Fibroblast of lung (primary cell): Measurements from ENCODE around the gene STAC. TPM values are rescaled to one million over a fixed set of nuclear protein-coding genes. Genes with fewer than 3 reads are reported as not detected.

Source experiments
- DNase-seq, 2 donors: peaks; one replicate each; pipeline versions ENCODE4 v3.0.0 to v3.0.0-alpha.2; 2010; ENCODE audit warnings: low read depth in 2 of 2
- H2AFZ ChIP-seq: 2 replicates; pipeline ENCODE4 v1.5.1; 2012; ENCODE audit warnings: low read length, control low read depth, inconsistent platforms
- H3K27ac ChIP-seq: 2 replicates; pipeline ENCODE4 v1.5.1; 2011; ENCODE audit warnings: low read length, control low read depth; ENCODE audit not compliant: insufficient read depth
- H3K27me3 ChIP-seq: 2 replicates; pipeline ENCODE4 v1.5.1; 2011; ENCODE audit warnings: mild to moderate bottlenecking, low read length; ENCODE audit not compliant: control insufficient read depth, insufficient read depth
- H3K36me3 ChIP-seq: 2 replicates; pipeline ENCODE4 v1.5.1; 2011; ENCODE audit warnings: low read length; ENCODE audit not compliant: control insufficient read depth, insufficient read depth
- H3K4me1 ChIP-seq: 2 replicates; pipeline ENCODE4 v1.5.1; 2011; ENCODE audit warnings: low read length; ENCODE audit not compliant: control insufficient read depth, insufficient read depth; ENCODE audit errors: extremely low read depth
- H3K4me2 ChIP-seq: 2 replicates; pipeline ENCODE4 v1.5.1; 2011; ENCODE audit warnings: low read length, control low read depth; ENCODE audit not compliant: insufficient read depth; ENCODE audit errors: extremely low read depth
- H3K4me3 ChIP-seq, 4 experiments: fragments of 200-600 bp in 1 of 4; sonication (generic) in 1 of 4; replicated peaks in 1 of 4; 2 replicates each; pipeline ENCODE4 v1.5.1; 2011 to 2016; ENCODE audit warnings: low read length in 4 of 4, low read depth in 3 of 4, mild to moderate bottlenecking in 3 of 4, control low read depth in 2 of 4, inconsistent platforms in 1 of 4, mixed read lengths in 1 of 4; ENCODE audit not compliant: insufficient read depth in 1 of 4; ENCODE audit errors: control extremely low read depth in 1 of 4
- H3K79me2 ChIP-seq: 2 replicates; pipeline ENCODE4 v1.5.1; 2012; ENCODE audit warnings: mild to moderate bottlenecking, low read length, inconsistent platforms; ENCODE audit not compliant: control insufficient read depth, insufficient read depth
- H3K9ac ChIP-seq: 2 replicates; pipeline ENCODE4 v1.5.1; 2011; ENCODE audit warnings: mild to moderate bottlenecking, low read length, control low read depth; ENCODE audit not compliant: insufficient read depth
- H3K9me3 ChIP-seq: 2 replicates; pipeline ENCODE4 v1.5.1; 2012; ENCODE audit warnings: low read depth, low read length; ENCODE audit not compliant: control insufficient read depth, insufficient read depth
- H4K20me1 ChIP-seq: 2 replicates; pipeline ENCODE4 v1.5.1; 2011; ENCODE audit warnings: low read length; ENCODE audit not compliant: control insufficient read depth, insufficient read depth; ENCODE audit errors: extremely low read depth
- EZH2 ChIP-seq: IDR thresholded peaks from 2 replicates; pipeline ENCODE4 v1.5.1; 2012; ENCODE audit warnings: low read length, control low read depth, mild to moderate bottlenecking; ENCODE audit errors: missing control alignments
- polyA plus RNA-seq, 2 donors: library from polyadenylated mRNA; depleted of rRNA in 1 of 2; stranded (reverse) in 1 of 2; unstranded in 1 of 2; fragments of >200 nt; gene quantifications; 2 replicates each; pipeline ENCODE4 v1.2.1, GENCODE V29; 2011 to 2012; ENCODE audit warnings: missing spikeins in 1 of 2
- total RNA-seq: library from RNA; depleted of rRNA; stranded (reverse); fragments of >200 nt; gene quantifications from 2 replicates; pipeline ENCODE4 v1.2.1, GENCODE V29; 2014
- TF ChIP-seq, protein P1 (sequence below), 2 donors: IDR thresholded peaks in 1 of 2; conservative IDR thresholded peaks in 1 of 2; 1 replicate in 1 of 2; 2 replicates in 1 of 2; pipeline ENCODE4 v1.5.1; 2011 to 2012; ENCODE audit warnings: low read length in 2 of 2, control low read depth in 1 of 2, inconsistent platforms in 1 of 2, low read depth in 1 of 2, mild to moderate bottlenecking in 1 of 2

STAC gene
- total and polyA plus RNA-seq, 2 donors (not counting 1 experiment from before 2014, with no cell fraction given) = 6.8 to 7.4 TPM

DNA sequence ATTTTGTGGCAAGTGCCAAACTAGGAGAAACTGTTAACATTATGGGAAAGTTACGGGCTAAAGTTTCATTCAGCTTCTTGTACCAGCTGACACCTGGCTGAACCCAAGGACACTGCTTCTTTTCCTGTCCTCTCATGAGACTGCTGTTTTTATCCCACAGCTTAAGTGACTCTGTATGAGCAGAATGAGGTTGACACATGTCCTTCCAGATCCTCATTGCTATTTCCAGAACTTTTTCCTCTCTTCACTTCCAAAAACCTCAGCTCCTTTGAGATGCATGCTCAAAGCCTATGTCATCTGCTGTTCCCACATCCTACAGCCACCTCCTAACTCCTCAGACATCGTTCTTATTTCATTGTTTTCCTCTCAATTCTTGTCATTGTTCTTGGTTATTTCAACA lies 200.4 kb downstream of the STAC start:
- Histone ChIP-seq H4K20me1 (no peaks in the 10 kb centered on the region), H3K4me2 (no peak overlapping the region), H3K36me3 (no peaks in the 10 kb centered on the region), H3K9ac (no peak overlapping the region), H3K4me1 (no peaks in the 10 kb centered on the region), H3K9me3 (no peaks in the 10 kb centered on the region), H3K27ac (no peak overlapping the region), H2AFZ (no peak overlapping the region), H3K27me3 (no peaks in the 10 kb centered on the region), H3K79me2 (no peaks in the 10 kb centered on the region), H3K4me3 (no peak overlapping the region)
- DNase-seq = no peak
- TF ChIP-seq EZH2 = no peak
- TF ChIP-seq, protein P1, sequence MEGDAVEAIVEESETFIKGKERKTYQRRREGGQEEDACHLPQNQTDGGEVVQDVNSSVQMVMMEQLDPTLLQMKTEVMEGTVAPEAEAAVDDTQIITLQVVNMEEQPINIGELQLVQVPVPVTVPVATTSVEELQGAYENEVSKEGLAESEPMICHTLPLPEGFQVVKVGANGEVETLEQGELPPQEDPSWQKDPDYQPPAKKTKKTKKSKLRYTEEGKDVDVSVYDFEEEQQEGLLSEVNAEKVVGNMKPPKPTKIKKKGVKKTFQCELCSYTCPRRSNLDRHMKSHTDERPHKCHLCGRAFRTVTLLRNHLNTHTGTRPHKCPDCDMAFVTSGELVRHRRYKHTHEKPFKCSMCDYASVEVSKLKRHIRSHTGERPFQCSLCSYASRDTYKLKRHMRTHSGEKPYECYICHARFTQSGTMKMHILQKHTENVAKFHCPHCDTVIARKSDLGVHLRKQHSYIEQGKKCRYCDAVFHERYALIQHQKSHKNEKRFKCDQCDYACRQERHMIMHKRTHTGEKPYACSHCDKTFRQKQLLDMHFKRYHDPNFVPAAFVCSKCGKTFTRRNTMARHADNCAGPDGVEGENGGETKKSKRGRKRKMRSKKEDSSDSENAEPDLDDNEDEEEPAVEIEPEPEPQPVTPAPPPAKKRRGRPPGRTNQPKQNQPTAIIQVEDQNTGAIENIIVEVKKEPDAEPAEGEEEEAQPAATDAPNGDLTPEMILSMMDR (conservative IDR thresholded peaks at IDR 0.05 in 1 of 2, IDR thresholded peaks at IDR 0.05 in 1 of 2; ENCODE audit: low read depth in 1 of 2, low read length in 2 of 2) = no peak

DNA sequence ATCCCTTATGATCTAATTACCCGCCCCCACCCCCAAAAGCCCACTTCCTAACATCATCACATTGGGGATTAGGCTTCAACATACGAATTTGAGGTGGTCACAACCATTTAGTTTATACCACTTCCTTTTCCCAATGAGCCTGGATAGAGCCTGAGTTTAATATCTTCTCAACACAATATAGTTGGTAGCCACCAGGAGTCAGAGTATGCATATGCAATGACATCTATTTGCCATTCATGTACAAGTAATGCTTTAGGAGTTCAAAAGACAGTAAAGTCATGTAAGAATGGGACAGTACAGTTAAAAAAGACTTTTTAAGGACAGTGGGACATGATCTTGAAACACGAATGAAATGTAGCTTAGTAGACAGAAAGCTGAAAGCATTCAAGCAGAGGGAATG lies 211.7 kb downstream of the STAC start:
- Histone ChIP-seq H3K79me2 (no peaks in the 10 kb centered on the region), H3K36me3 (no peaks in the 10 kb centered on the region), H3K9ac (no peak overlapping the region), H3K4me1 (no peaks in the 10 kb centered on the region), H3K4me3 (no peak overlapping the region), H2AFZ (no peak overlapping the region), H3K27ac (no peak overlapping the region), H3K9me3 (no peaks in the 10 kb centered on the region), H3K27me3 (no peaks in the 10 kb centered on the region), H3K4me2 (no peak overlapping the region), H4K20me1 (no peaks in the 10 kb centered on the region)
- DNase-seq = peak in 1 of 2 donors; percentile 23
- TF ChIP-seq EZH2 = no peak
- TF ChIP-seq, protein P1 (conservative IDR thresholded peaks at IDR 0.05 in 1 of 2, IDR thresholded peaks at IDR 0.05 in 1 of 2; ENCODE audit: low read depth in 1 of 2, low read length in 2 of 2) = peak in 1 of 2 donors; percentile 5

DNA sequence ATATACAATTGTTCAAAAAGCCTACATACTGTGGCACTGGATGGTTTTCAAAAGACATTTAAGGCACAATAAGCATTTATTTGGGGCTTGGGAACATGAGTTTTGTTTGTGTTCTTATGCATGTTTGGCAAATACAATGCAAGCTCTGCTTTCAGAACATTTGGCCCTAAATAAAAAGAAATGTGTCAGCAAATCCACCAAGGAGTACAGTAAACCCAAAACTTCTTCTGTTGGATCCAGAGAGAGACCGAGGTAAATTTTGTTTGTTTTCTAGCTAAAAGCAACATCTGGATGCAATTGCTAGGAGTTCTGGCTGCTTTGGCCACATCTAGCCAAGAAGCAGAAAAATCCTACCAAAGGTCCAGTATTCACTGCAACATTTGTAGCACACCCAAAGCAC lies 215.2 kb downstream of the STAC start:
- Histone ChIP-seq H3K9me3 (no peaks in the 10 kb centered on the region), H3K4me3 (no peak overlapping the region), H2AFZ (no peak overlapping the region), H3K27ac (no peak overlapping the region), H3K4me1 (no peaks in the 10 kb centered on the region), H3K79me2 (no peaks in the 10 kb centered on the region), H3K27me3 (no peaks in the 10 kb centered on the region), H3K4me2 (no peak overlapping the region), H3K9ac (no peak overlapping the region), H3K36me3 (no peaks in the 10 kb centered on the region), H4K20me1 (no peaks in the 10 kb centered on the region)
- TF ChIP-seq, protein P1 (conservative IDR thresholded peaks at IDR 0.05 in 1 of 2, IDR thresholded peaks at IDR 0.05 in 1 of 2; ENCODE audit: low read depth in 1 of 2, low read length in 2 of 2) = no peak
- no peak for DNase-seq
